Gastrocnemius medialis (tissue), 4 donors: ENCODE results near the gene SELENOO. TPM values are rescaled to one million over a fixed set of nuclear protein-coding genes. Genes with fewer than 3 reads are reported as not detected.
"Not testable (repeated sequence)": the region's sequence is repeated elsewhere in the genome, so short reads cannot be mapped to it uniquely, and the experiment has no call there.

Experiments used
- ATAC-seq, 2 donors: fragments of 150-250 bp; one replicate each; pipeline ENCODE4 v1.9.1; 2016
- DNase-seq, 2 donors: peaks; one replicate each; pipeline ENCODE4 v3.0.0-alpha.2; 2019
- H3K27ac ChIP-seq, 4 donors: fragments of 200-600 bp; sonication (generic); 1 replicate in 1 of 4; 2 replicates in 3 of 4; pipeline ENCODE4 v1.5.1; 2016 to 2018; ENCODE audit warnings: mild to moderate bottlenecking in 2 of 4, moderate library complexity in 1 of 4
- H3K27me3 ChIP-seq, 3 donors: fragments of 200-600 bp; sonication (generic) in 2 of 3; 1 replicate in 1 of 3; 2 replicates in 2 of 3; pipeline versions ENCODE4 v1.5.1 to v1.6.0; 2016 to 2019; ENCODE audit warnings: mild to moderate bottlenecking in 1 of 3, moderate library complexity in 1 of 3
- H3K36me3 ChIP-seq, 2 donors: fragments of 200-600 bp; sonication (generic) in 1 of 2; one replicate each; pipeline ENCODE4 v1.5.1; 2017 to 2018
- H3K4me1 ChIP-seq, 2 donors: fragments of 200-600 bp; sonication (generic) in 1 of 2; one replicate each; pipeline ENCODE4 v1.5.1; 2016 to 2017; ENCODE audit warnings: mild to moderate bottlenecking in 2 of 2
- H3K4me3 ChIP-seq, 4 donors: fragments of 200-600 bp; sonication (generic) in 3 of 4; 1 replicate in 1 of 4; 2 replicates in 3 of 4; pipeline ENCODE4 v1.5.1; 2016 to 2019; ENCODE audit warnings: mild to moderate bottlenecking in 2 of 4
- H3K9me3 ChIP-seq, 3 donors: fragments of 200-600 bp; sonication (generic) in 2 of 3; 1 replicate in 1 of 3; 2 replicates in 2 of 3; pipeline ENCODE4 v1.5.1; 2016 to 2019
- CTCF ChIP-seq, 5 experiments: fragments of 450-650 bp in 3 of 5; fragments of 200-600 bp in 2 of 5; sonication (generic) in 2 of 5; IDR thresholded peaks in 4 of 5; conservative IDR thresholded peaks in 1 of 5; 1 replicate in 4 of 5; 2 replicates in 1 of 5; pipeline ENCODE4 v1.5.1; 2016 to 2019; ENCODE audit warnings: antibody characterized with exemption in 5 of 5, mild to moderate bottlenecking in 3 of 5, moderate library complexity in 3 of 5
- POLR2A ChIP-seq, 2 donors: fragments of 450-650 bp; IDR thresholded peaks; one replicate each; pipeline ENCODE4 v1.6.1; 2017; ENCODE audit warnings: antibody characterized with exemption in 2 of 2, mild to moderate bottlenecking in 2 of 2, moderate library complexity in 2 of 2
- in situ Hi-C, 4 donors: fragments of 200-750 bp; cut with MboI; loops; one replicate each; pipeline versions ENCODE4 v1.15.0 to v1.8.0; 2017; ENCODE audit warnings: low sequenced_read_pairs in 4 of 4
- intact Hi-C: fragments of 100-400 bp; cut with DNase I; formaldehyde crosslinking; loops from one replicate; pipeline ENCODE4 v1.15.1; 2023; ENCODE audit warnings: low total_unique reads
- total RNA-seq, 4 donors: library from RNA; depleted of rRNA; stranded (reverse); fragments of >200 nt; gene quantifications; one replicate each; pipeline versions ENCODE4 v1.1.0 to v1.2.3, GENCODE V29; 2016

The SELENOO gene
- total RNA-seq, 4 donors from 2014 or later, result 26.4 to 54.9 (median 34.0) TPM

- Histone ChIP-seq H3K9me3 (no peaks in the 10 kb centered on the region), H3K4me1 (no peaks in the 10 kb centered on the region), H3K36me3 (no peaks in the 10 kb centered on the region), H3K27ac (no peak overlapping the region), H3K27me3 (peaks cover 2 to 14% (median 6%) of the 10 kb centered on the region in 3 donors), H3K4me3 (no peak overlapping the region)
- in situ Hi-C loops (no loop called here), intact Hi-C loops (no loop called here)
- no peak for TF ChIP-seq POLR2A (IDR thresholded peaks at IDR 0.05)
- TF ChIP-seq CTCF (IDR thresholded peaks at IDR 0.05 in 4 of 5, conservative IDR thresholded peaks at IDR 0.05 in 1 of 5), result no peak
- no peak for DNase-seq
- ATAC-seq, result no peak
Measured at GRCh38 chr22:50162391-50162956, 38.3 kb upstream of the SELENOO start.

- Histone ChIP-seq H3K4me1 (no peaks in the 10 kb centered on the region), H3K4me3 (no peak overlapping the region), H3K9me3 (no peaks in the 10 kb centered on the region), H3K27ac (no peak overlapping the region), H3K27me3 (peaks cover 9 to 15% (median 11%) of the 10 kb centered on the region in 3 donors), H3K36me3 (no peaks in the 10 kb centered on the region)
- DNase-seq, result no peak
- TF ChIP-seq CTCF (IDR thresholded peaks at IDR 0.05 in 4 of 5, conservative IDR thresholded peaks at IDR 0.05 in 1 of 5), result no peak
- no peak for TF ChIP-seq POLR2A (IDR thresholded peaks at IDR 0.05)
- in situ Hi-C loops, result no loop called here
- ATAC-seq, result no peak
- intact Hi-C loops, result no loop called here
Measured at GRCh38 chr22:50165436-50166123, 35.2 kb upstream of the SELENOO start.

- peaks cover 18 to 27% (median 24%) of the 10 kb centered on the region in 3 donors for H3K27me3 ChIP-seq
- intact Hi-C loops, result no loop called here
- no peak for TF ChIP-seq CTCF (IDR thresholded peaks at IDR 0.05 in 4 of 5, conservative IDR thresholded peaks at IDR 0.05 in 1 of 5)
- no peak for TF ChIP-seq POLR2A (IDR thresholded peaks at IDR 0.05)
- no peak overlapping the region for H3K27ac ChIP-seq
- no peaks in the 10 kb centered on the region for H3K9me3 ChIP-seq
- H3K36me3 ChIP-seq, result no peaks in the 10 kb centered on the region
- DNase-seq (no peak), ATAC-seq (no peak)
- in situ Hi-C loops, result no loop called here
- no peaks in the 10 kb centered on the region for H3K4me1 ChIP-seq
- H3K4me3 ChIP-seq, result no peak overlapping the region
Measured at GRCh38 chr22:50167689-50168489, 32.9 kb upstream of the SELENOO start.

- DNase-seq, intact Hi-C loops, in situ Hi-C loops, ATAC-seq, H3K4me1 ChIP-seq, H3K4me3 ChIP-seq, H3K27ac ChIP-seq, H3K9me3 ChIP-seq, H3K36me3 ChIP-seq: not testable (repeated sequence)
- H3K27me3 ChIP-seq, result peaks cover 18 to 27% (median 24%) of the 10 kb centered on the region in 3 donors
Measured at GRCh38 chr22:50168490-50169180, 32.2 kb upstream of the SELENOO start.
